Smooth muscle cell (in vitro differentiated cells): ENCODE data around the gene CLIC4. TPM values are rescaled to one million over a fixed set of nuclear protein-coding genes. Genes with fewer than 3 reads are reported as not detected.

Source experiments
- DNase-seq: peaks from one replicate; lab custom pipeline; 2025; ENCODE audit not compliant: unreplicated experiment; lab: John Stamatoyannopoulos, UW
- H2AFZ ChIP-seq: fragments of 200-600 bp; sonication (generic); 2 replicates; pipeline ENCODE4 v1.6.0; 2016; ENCODE audit warnings: antibody characterized with exemption, low read depth, mild to moderate bottlenecking
- H3F3A ChIP-seq: fragments of 200-600 bp; sonication (generic); 2 replicates; pipeline ENCODE4 v1.6.0; 2017; ENCODE audit warnings: antibody characterized with exemption, low read depth
- H3K27ac ChIP-seq: fragments of 200-600 bp; sonication (generic); 2 replicates; pipeline ENCODE4 v1.5.1; 2016; ENCODE audit warnings: low read depth, mild to moderate bottlenecking
- H3K27me3 ChIP-seq: fragments of 200-600 bp; sonication (generic); 2 replicates; pipeline ENCODE4 v1.6.1; 2016; ENCODE audit warnings: low read depth, mild to moderate bottlenecking
- H3K36me3 ChIP-seq: fragments of 200-600 bp; sonication (generic); 2 replicates; pipeline ENCODE4 v1.5.1; 2016; ENCODE audit warnings: low read depth
- H3K4me1 ChIP-seq: fragments of 200-600 bp; sonication (generic); 2 replicates; pipeline ENCODE4 v1.5.1; 2016; ENCODE audit warnings: low read depth
- H3K4me2 ChIP-seq: fragments of 200-600 bp; sonication (generic); 2 replicates; pipeline ENCODE4 v1.6.0; 2016; ENCODE audit warnings: mild to moderate bottlenecking
- H3K4me3 ChIP-seq: fragments of 200-600 bp; sonication (generic); 2 replicates; pipeline ENCODE4 v1.5.1; 2016; ENCODE audit warnings: mild to moderate bottlenecking
- H3K79me2 ChIP-seq: fragments of 200-600 bp; sonication (generic); 2 replicates; pipeline ENCODE4 v1.6.0; 2016; ENCODE audit warnings: low read depth, mild to moderate bottlenecking
- H3K9ac ChIP-seq: fragments of 200-600 bp; sonication (generic); 2 replicates; pipeline ENCODE4 v1.6.0; 2016; ENCODE audit warnings: low read depth
- H3K9me3 ChIP-seq: fragments of 200-600 bp; sonication (generic); replicated peaks from 2 replicates; pipeline ENCODE4 v1.5.1; 2016; ENCODE audit warnings: low read depth
- H4K20me1 ChIP-seq: fragments of 200-600 bp; sonication (generic); 2 replicates; pipeline ENCODE4 v1.6.0; 2016; ENCODE audit warnings: low read depth
- WGBS: methylation state at CpG from one replicate; pipeline ENCODE4 v1.1.7; 2016; ENCODE audit warnings: low lambda C conversion rate; 5-methylcytosine and 5-hydroxymethylcytosine counted together
- polyA plus RNA-seq: library from polyadenylated mRNA; unstranded; fragments of >200 nt; fragmentation: Nextera tagmentation; extraction: Ambion mirVana; gene quantifications from 2 replicates; pipeline ENCODE4 v1.2.1, GENCODE V29; 2016
- total RNA-seq: library from RNA; depleted of rRNA; stranded (reverse); fragments of >200 nt; gene quantifications from 2 replicates; pipeline ENCODE4 v1.2.3, GENCODE V29; 2014
- TF ChIP-seq, protein P1 (sequence below): fragments of 200-600 bp; sonication (generic); IDR thresholded peaks from 2 replicates; pipeline ENCODE4 v1.5.1; 2017; ENCODE audit warnings: borderline replicate concordance, mild to moderate bottlenecking, antibody characterized with exemption; ENCODE audit not compliant: insufficient read depth, poor library complexity, severe bottlenecking

Gene CLIC4
- total and polyA plus RNA-seq, 2 experiments from 2014 or later: 151 to 389 TPM

- no peak overlapping the region for H3K9ac ChIP-seq
- peaks cover 84% of the 10 kb centered on the region for H4K20me1 ChIP-seq
- 100% methylated on average over 1 of the region's 1 CpG for WGBS
- TF ChIP-seq, protein P1, sequence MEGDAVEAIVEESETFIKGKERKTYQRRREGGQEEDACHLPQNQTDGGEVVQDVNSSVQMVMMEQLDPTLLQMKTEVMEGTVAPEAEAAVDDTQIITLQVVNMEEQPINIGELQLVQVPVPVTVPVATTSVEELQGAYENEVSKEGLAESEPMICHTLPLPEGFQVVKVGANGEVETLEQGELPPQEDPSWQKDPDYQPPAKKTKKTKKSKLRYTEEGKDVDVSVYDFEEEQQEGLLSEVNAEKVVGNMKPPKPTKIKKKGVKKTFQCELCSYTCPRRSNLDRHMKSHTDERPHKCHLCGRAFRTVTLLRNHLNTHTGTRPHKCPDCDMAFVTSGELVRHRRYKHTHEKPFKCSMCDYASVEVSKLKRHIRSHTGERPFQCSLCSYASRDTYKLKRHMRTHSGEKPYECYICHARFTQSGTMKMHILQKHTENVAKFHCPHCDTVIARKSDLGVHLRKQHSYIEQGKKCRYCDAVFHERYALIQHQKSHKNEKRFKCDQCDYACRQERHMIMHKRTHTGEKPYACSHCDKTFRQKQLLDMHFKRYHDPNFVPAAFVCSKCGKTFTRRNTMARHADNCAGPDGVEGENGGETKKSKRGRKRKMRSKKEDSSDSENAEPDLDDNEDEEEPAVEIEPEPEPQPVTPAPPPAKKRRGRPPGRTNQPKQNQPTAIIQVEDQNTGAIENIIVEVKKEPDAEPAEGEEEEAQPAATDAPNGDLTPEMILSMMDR: no peak
- no peaks in the 10 kb centered on the region for H3K9me3 ChIP-seq
- H3K4me1 ChIP-seq: peaks cover 4% of the 10 kb centered on the region
- DNase-seq: no peak
- no peaks in the 10 kb centered on the region for H3K36me3 ChIP-seq
- no peak overlapping the region for H2AFZ ChIP-seq
- peak overlapping the region; percentile 95 for H3K4me2 ChIP-seq
- H3K27ac ChIP-seq: no peak overlapping the region
- no peaks in the 10 kb centered on the region for H3K27me3 ChIP-seq
- no peak overlapping the region for H3K4me3 ChIP-seq
- H3F3A ChIP-seq: peaks cover 15% of the 10 kb centered on the region
- H3K79me2 ChIP-seq: peaks cover 89% of the 10 kb centered on the region
Measured at GRCh38 chr1:24749252-24749651, 4.0 kb downstream of the CLIC4 start.

DNA sequence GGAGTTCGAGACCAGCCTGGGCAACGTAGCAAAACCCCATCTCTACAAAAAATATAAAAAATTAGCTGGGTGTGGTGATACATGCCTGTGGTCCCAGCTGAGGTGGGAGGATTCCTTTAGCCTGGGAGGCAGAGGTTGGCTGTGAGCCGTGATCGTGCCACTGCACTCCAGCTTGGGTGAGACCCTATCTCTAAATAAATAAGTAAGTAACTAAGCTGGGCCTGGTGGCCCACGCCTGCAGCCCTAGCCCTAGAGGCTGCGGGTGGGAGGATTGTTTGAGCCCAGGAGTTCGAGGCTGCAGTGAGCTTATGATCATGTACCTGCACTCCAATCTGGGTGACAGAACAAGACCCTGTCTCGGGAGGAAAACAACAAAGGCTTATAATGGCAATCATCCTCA lies 4.6 kb downstream of the CLIC4 start:
- Histone ChIP-seq H3K4me2 (peak overlapping the region; percentile 95), H3K4me1 (peaks cover 4% of the 10 kb centered on the region), H4K20me1 (peaks cover 90% of the 10 kb centered on the region), H3F3A (peaks cover 15% of the 10 kb centered on the region), H2AFZ (no peak overlapping the region), H3K27ac (no peak overlapping the region), H3K9ac (no peak overlapping the region), H3K27me3 (no peaks in the 10 kb centered on the region), H3K36me3 (no peaks in the 10 kb centered on the region), H3K4me3 (no peak overlapping the region), H3K9me3 (no peaks in the 10 kb centered on the region), H3K79me2 (peaks cover 95% of the 10 kb centered on the region)
- DNase-seq: no peak
- TF ChIP-seq, protein P1: no peak
- 82% methylated on average over 8 of the region's 8 CpGs for WGBS

GRCh38 chr1:24751833-24752232 lies 6.6 kb downstream of the CLIC4 start:
- 38% methylated on average over 1 of the region's 1 CpG for WGBS
- Histone ChIP-seq H3K4me1 (peaks cover 4% of the 10 kb centered on the region), H4K20me1 (peaks cover 100% of the 10 kb centered on the region), H3F3A (peaks cover 13% of the 10 kb centered on the region), H3K79me2 (peaks cover 100% of the 10 kb centered on the region), H2AFZ (no peak overlapping the region), H3K9me3 (no peaks in the 10 kb centered on the region), H3K36me3 (no peaks in the 10 kb centered on the region), H3K27me3 (no peaks in the 10 kb centered on the region), H3K27ac (no peak overlapping the region), H3K9ac (no peak overlapping the region), H3K4me2 (no peak overlapping the region), H3K4me3 (no peak overlapping the region)
- TF ChIP-seq, protein P1: no peak
- no peak for DNase-seq

DNA sequence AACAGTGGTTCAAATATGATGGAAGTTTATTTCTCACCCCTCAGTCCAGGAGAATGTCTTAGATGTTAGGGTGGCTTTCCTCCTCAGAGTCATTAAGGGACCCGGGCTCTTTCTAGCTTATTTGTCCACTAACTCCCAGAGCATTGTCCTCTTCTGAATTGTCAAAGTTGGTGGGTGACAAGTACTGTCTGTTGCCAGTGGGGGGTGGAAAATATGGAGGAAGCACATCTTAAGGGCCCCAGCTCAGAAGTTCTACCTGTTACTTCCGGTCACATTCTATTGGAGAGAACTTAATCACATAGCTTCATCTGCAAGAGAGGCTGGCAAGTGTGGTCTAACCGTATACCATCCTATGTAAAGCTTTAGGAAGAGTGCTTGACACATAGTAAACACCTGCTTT lies 7.1 kb downstream of the CLIC4 start:
- peak overlapping the region; percentile 10 for H3K27ac ChIP-seq
- peaks cover 100% of the 10 kb centered on the region for H4K20me1 ChIP-seq
- H3K4me1 ChIP-seq: peaks cover 4% of the 10 kb centered on the region
- no peaks in the 10 kb centered on the region for H3K36me3 ChIP-seq
- H3K9ac ChIP-seq: no peak overlapping the region
- H3K4me3 ChIP-seq: no peak overlapping the region
- H3K9me3 ChIP-seq: no peaks in the 10 kb centered on the region
- 83% methylated on average over 3 of the region's 3 CpGs for WGBS
- H3K79me2 ChIP-seq: peaks cover 100% of the 10 kb centered on the region
- no peak for DNase-seq
- H2AFZ ChIP-seq: no peak overlapping the region
- no peaks in the 10 kb centered on the region for H3K27me3 ChIP-seq
- TF ChIP-seq, protein P1: no peak
- H3K4me2 ChIP-seq: peak overlapping the region; percentile 53
- H3F3A ChIP-seq: peaks cover 10% of the 10 kb centered on the region
